ENCODE data around the gene CLCA2. TPM values are rescaled to one million over a fixed set of nuclear protein-coding genes. Genes with fewer than 3 reads are reported as not detected.

Gene CLCA2, protein sequence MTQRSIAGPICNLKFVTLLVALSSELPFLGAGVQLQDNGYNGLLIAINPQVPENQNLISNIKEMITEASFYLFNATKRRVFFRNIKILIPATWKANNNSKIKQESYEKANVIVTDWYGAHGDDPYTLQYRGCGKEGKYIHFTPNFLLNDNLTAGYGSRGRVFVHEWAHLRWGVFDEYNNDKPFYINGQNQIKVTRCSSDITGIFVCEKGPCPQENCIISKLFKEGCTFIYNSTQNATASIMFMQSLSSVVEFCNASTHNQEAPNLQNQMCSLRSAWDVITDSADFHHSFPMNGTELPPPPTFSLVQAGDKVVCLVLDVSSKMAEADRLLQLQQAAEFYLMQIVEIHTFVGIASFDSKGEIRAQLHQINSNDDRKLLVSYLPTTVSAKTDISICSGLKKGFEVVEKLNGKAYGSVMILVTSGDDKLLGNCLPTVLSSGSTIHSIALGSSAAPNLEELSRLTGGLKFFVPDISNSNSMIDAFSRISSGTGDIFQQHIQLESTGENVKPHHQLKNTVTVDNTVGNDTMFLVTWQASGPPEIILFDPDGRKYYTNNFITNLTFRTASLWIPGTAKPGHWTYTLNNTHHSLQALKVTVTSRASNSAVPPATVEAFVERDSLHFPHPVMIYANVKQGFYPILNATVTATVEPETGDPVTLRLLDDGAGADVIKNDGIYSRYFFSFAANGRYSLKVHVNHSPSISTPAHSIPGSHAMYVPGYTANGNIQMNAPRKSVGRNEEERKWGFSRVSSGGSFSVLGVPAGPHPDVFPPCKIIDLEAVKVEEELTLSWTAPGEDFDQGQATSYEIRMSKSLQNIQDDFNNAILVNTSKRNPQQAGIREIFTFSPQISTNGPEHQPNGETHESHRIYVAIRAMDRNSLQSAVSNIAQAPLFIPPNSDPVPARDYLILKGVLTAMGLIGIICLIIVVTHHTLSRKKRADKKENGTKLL
- not detected in 5 replicates for total RNA-seq (2022; extraction: Qiagen RNA extraction; ENCODE audit: low read depth)

DNA sequence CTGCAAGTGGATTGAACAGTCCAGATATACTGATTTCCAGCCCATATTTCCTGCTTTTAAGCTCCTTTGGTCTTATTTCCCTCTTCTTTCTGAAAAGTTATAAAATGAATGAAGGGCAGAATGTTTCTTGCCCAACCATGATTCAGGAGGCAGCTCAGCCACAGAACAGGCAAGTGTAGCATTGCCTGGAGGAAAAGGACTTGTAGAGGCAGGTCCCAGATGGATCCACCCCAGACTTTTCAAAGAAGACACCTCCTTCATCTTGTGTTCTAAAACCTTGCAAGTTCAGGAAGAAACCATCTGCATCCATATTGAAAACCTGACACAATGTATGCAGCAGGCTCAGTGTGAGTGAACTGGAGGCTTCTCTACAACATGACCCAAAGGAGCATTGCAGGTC lies at the start of gene CLCA2:
Gene CLCA2 (plus strand): TSS at position 299 of the 400 bp plus-strand sequence. CDS start 77 bp downstream, at position 376.

DNA sequence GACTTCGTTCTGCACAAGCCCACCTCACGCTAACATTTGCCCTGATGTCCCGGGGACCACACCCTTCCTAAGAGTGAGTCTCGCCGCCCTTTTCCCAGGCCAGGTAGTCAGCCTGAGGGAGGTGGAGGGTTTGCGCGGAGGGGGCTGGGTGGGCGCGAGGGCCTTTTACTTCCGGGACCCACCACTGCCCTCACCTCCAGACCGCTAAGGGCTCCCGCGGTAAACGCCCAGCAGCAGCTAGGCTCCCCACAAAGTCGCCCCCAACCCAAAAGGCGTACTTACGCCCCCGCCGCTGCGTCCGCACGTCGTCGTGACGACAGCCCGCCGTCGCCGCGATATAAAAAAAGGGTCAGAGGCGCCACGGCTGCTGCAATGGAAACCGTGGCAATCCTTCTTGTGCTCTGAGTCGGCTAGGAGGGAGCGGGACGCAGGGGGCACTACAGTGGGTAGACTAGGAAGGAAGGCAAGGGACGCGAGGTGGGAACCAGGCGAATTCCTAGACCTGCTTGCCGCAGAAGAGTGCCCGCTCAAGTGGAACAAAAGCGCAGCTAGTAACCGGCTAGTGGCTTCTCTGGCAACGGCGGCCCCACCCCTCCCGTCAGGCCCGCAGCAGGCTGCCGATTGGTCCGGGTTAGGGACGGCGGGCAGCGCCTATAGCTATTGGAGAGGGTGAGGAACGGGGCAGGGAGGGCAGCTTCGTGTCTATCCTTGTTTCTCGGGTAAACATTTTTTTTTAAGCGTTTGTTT lies 28.0 kb upstream of the CLCA2 start, which contains the start of gene ODF2L:
Gene ODF2L (minus strand): TSS at position 573 of the 747 bp plus-strand sequence. CDS start 9,296 bp downstream, outside the sequence.

DNA sequence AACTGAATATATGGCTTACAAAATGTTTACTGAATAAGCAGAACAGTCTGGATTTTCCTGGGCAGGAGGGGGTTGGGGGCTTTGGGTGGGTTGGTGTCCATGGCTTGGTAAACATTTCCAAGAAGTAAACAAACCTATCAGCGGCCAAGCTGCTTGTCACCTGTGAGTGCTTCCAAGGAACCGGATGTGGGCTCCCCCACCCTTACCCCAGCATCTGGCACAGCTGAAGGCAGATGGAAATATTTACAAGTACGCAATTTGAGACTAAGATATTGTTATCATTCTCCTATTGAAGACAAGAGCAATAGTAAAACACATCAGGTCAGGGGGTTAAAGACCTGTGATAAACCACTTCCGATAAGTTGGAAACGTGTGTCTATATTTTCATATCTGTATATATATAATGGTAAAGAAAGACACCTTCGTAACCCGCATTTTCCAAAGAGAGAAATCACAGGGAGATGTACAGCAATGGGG lies 44.6 kb downstream of the CLCA2 start, which contains the start of gene CLCA1:
Gene CLCA1 (plus strand): TSS at position 427 of the 477 bp plus-strand sequence. CDS start 45 bp downstream, at position 472.

Other genes with a start within 250 kb of the CLCA2 start
- 3.2 to 10.5 TPM (median 9.7 TPM) in 5 replicates for gene ODF2L, start 27.8 kb upstream of the CLCA2 start, total RNA-seq (2022; extraction: Qiagen RNA extraction; ENCODE audit: low read depth)
- 0.06 TPM in 1 of 5 replicates, not detected in the others for gene CLCA1, start 44.8 kb downstream of the CLCA2 start, total RNA-seq (2022; extraction: Qiagen RNA extraction; ENCODE audit: low read depth)
- not detected in 5 replicates for gene CLCA4, start 122.9 kb downstream of the CLCA2 start, total RNA-seq (2022; extraction: Qiagen RNA extraction; ENCODE audit: low read depth)